ENCODE data around the gene ELMO1.

- TF ChIP-seq CTCF (IDR thresholded peaks at IDR 0.05; ENCODE audit: poor library complexity): no peak
- no peak for TF ChIP-seq EZH2 (IDR thresholded peaks at IDR 0.05; ENCODE audit: borderline replicate concordance)
- no peak for TF ChIP-seq EZH2phosphoT487 (IDR thresholded peaks at IDR 0.05; ENCODE audit: low read depth, severe bottlenecking, unreplicated experiment)
These were observed 550.5 kb downstream of the ELMO1 start for GRCh38 chr7:36898186-36898585.

Measured in hepatocyte (in vitro differentiated cells).